Endothelial cell of umbilical vein (primary cell): Measurements from ENCODE around the gene RANBP1. TPM values are rescaled to one million over a fixed set of nuclear protein-coding genes. Genes with fewer than 3 reads are reported as not detected.

Experiments
- BruUV-seq: library from RNA; stranded (reverse); fragments of 400-500 nt; replicated peaks from 2 replicates; lab custom pipeline; 2021; lab: Mats Ljungman, UMichigan
- CTCF ChIA-PET: fragments of 300-600, 350-600 bp; sonication (Branson Sonifier 250); formaldehyde crosslinking; loops from one replicate; lab custom pipeline; 2021; ENCODE audit warnings: antibody characterized with exemption, inconsistent platforms; lab: Charles Lee
- POLR2A ChIA-PET: fragments of 300-600, 350-600 bp; sonication (Branson Sonifier 250); formaldehyde crosslinking; loops from one replicate; lab custom pipeline; 2021; ENCODE audit warnings: antibody characterized with exemption, inconsistent platforms; lab: Charles Lee
- DNase-seq: peaks from one replicate; pipeline ENCODE4 v3.0.0-alpha.2; 2011; ENCODE audit warnings: low read depth, low spot score
- FAIRE-seq: peaks from 2 replicates; lab custom pipeline; 2011; peaks lifted over from hg19 to GRCh38; lab: Jason Lieb, UNC
- H2AFZ ChIP-seq: 2 replicates; pipeline ENCODE4 v1.6.0; 2012; ENCODE audit warnings: low read depth, low read length, control low read depth, inconsistent platforms
- H3K27ac ChIP-seq: 2 replicates; pipeline ENCODE4 v1.5.1; 2011; ENCODE audit warnings: low read depth, mild to moderate bottlenecking, control low read depth, low read length, moderate library complexity; ENCODE audit not compliant: insufficient read depth
- H3K27me3 ChIP-seq, 2 experiments: 2 replicates each; pipeline versions ENCODE4 v1.6.0 to v1.6.1; 2011; ENCODE audit warnings: low read length in 2 of 2, mixed read lengths in 1 of 2; ENCODE audit not compliant: control insufficient read depth in 2 of 2, insufficient read depth in 2 of 2
- H3K36me3 ChIP-seq, 2 experiments: 2 replicates in 1 of 2; 3 replicates in 1 of 2; pipeline ENCODE4 v1.5.1; 2011; ENCODE audit warnings: low read length in 2 of 2, mild to moderate bottlenecking in 1 of 2, moderate library complexity in 1 of 2; ENCODE audit not compliant: control insufficient read depth in 2 of 2, insufficient read depth in 2 of 2; ENCODE audit errors: extremely low read depth in 1 of 2
- H3K4me1 ChIP-seq: 3 replicates; pipeline ENCODE4 v1.5.1; 2011; ENCODE audit warnings: mild to moderate bottlenecking, low read length; ENCODE audit not compliant: control insufficient read depth, insufficient read depth; ENCODE audit errors: extremely low read depth
- H3K4me2 ChIP-seq: 2 replicates; pipeline ENCODE4 v1.6.1; 2011; ENCODE audit warnings: low read length, control low read depth, mixed read lengths; ENCODE audit not compliant: insufficient read depth
- H3K4me3 ChIP-seq, 3 experiments: fragments of 200-600 bp in 1 of 3; sonication (generic), shearing (Covaris generic) in 1 of 3; replicated peaks in 1 of 3; 2 replicates each; pipeline ENCODE4 v1.5.1; 2011 to 2016; ENCODE audit warnings: control low read depth in 3 of 3, low read length in 3 of 3, mild to moderate bottlenecking in 2 of 3, inconsistent platforms in 1 of 3, low read depth in 1 of 3, moderate library complexity in 1 of 3; ENCODE audit not compliant: insufficient read depth in 1 of 3
- H3K79me2 ChIP-seq: 2 replicates; pipeline ENCODE4 v1.6.0; 2012; ENCODE audit warnings: low read length, inconsistent platforms; ENCODE audit not compliant: control insufficient read depth, insufficient read depth
- H3K9ac ChIP-seq: replicated peaks from 2 replicates; pipeline ENCODE3; 2011; ENCODE audit warnings: low read length, control low read depth; ENCODE audit not compliant: insufficient read depth; ENCODE audit errors: extremely low read depth
- H3K9me1 ChIP-seq: replicated peaks from 3 replicates; pipeline ENCODE4 v1.6.0; 2011; ENCODE audit warnings: mild to moderate bottlenecking, low read length; ENCODE audit not compliant: control insufficient read depth, insufficient read depth; ENCODE audit errors: extremely low read depth
- H3K9me3 ChIP-seq: replicated peaks from 2 replicates; pipeline ENCODE4 v1.5.1; 2012; ENCODE audit warnings: low read length, inconsistent platforms; ENCODE audit not compliant: control insufficient read depth, insufficient read depth
- H4K20me1 ChIP-seq: replicated peaks from 2 replicates; pipeline ENCODE3; 2011; ENCODE audit warnings: mild to moderate bottlenecking, low read length; ENCODE audit not compliant: control insufficient read depth, insufficient read depth; ENCODE audit errors: extremely low read depth
- CTCF ChIP-seq, 2 donors: IDR thresholded peaks; 1 replicate in 1 of 2; 2 replicates in 1 of 2; pipeline ENCODE4 v1.5.1; 2011; ENCODE audit warnings: low read length in 2 of 2, mild to moderate bottlenecking in 2 of 2, moderate library complexity in 2 of 2, control low read depth in 1 of 2, inconsistent platforms in 1 of 2, low read depth in 1 of 2; ENCODE audit not compliant: insufficient read depth in 1 of 2; ENCODE audit errors: extremely low read depth in 1 of 2
- EZH2 ChIP-seq: IDR thresholded peaks from 2 replicates; pipeline ENCODE4 v1.6.1; 2012; ENCODE audit warnings: borderline replicate concordance, low read depth, mild to moderate bottlenecking, moderate library complexity, low read length, inconsistent platforms; ENCODE audit not compliant: severe bottlenecking
- FOS ChIP-seq: IDR thresholded peaks from 2 replicates; pipeline ENCODE4 v1.6.1; 2011; ENCODE audit warnings: mild to moderate bottlenecking, low read length, moderate library complexity, borderline replicate concordance; ENCODE audit not compliant: insufficient read depth
- GATA2 ChIP-seq: IDR thresholded peaks from 2 replicates; pipeline ENCODE4 v1.7.0; 2011; ENCODE audit warnings: low read depth, mild to moderate bottlenecking, moderate library complexity, mixed read lengths, low read length; ENCODE audit not compliant: insufficient read length, insufficient read depth
- JUN ChIP-seq: IDR thresholded peaks from 2 replicates; pipeline ENCODE4 v1.6.1; 2011; ENCODE audit warnings: borderline replicate concordance, low read depth; ENCODE audit not compliant: insufficient read length, insufficient read depth
- MAX ChIP-seq: IDR thresholded peaks from 2 replicates; pipeline ENCODE4 v1.6.1; 2011; ENCODE audit not compliant: insufficient read depth, insufficient read length
- MYC ChIP-seq: IDR thresholded peaks from one replicate; pipeline ENCODE4 v1.6.1; 2011; ENCODE audit warnings: mild to moderate bottlenecking, low read depth, low read length
- POLR2A ChIP-seq: IDR thresholded peaks from 2 replicates; pipeline ENCODE4 v1.6.1; 2012; ENCODE audit warnings: low read depth, mild to moderate bottlenecking, control low read depth, low read length
- POLR2AphosphoS5 ChIP-seq: IDR thresholded peaks from 2 replicates; pipeline ENCODE4 v1.6.1; 2012; ENCODE audit warnings: low read depth, mild to moderate bottlenecking, control low read depth, low read length, moderate library complexity; ENCODE audit not compliant: insufficient read depth
- dilution Hi-C: fragments of 300-500 bp; cut with MboI; formaldehyde crosslinking; loops from one replicate; pipeline ENCODE4 v1.15.0; 2019; ENCODE audit warnings: low sequenced_read_pairs; ENCODE audit not compliant: extremely low pct_ligation_motif_present
- intact Hi-C: fragments of 100-400 bp; cut with micrococcal nuclease; formaldehyde crosslinking; loops from one replicate; pipeline ENCODE4 v1.10.0; 2022
- polyA plus RNA-seq, 4 experiments: library from polyadenylated mRNA; depleted of rRNA in 3 of 4; stranded (reverse) in 3 of 4; unstranded in 1 of 4; fragments of >200 nt; gene quantifications; 2 replicates each; pipeline versions ENCODE4 v1.2.1 to v1.2.3, GENCODE V29; 2011 to 2012; ENCODE audit warnings: missing spikeins in 1 of 4
- total RNA-seq: library from RNA; stranded (reverse); gene quantifications from 2 replicates; pipeline ENCODE4 v1.2.3, GENCODE V29; 2021

Gene RANBP1
- total and polyA plus RNA-seq, 2 donors (not counting 3 experiments of a cell fraction or from before 2014, with no cell fraction given) = 228 to 247 TPM

- H2AFZ ChIP-seq = no peak overlapping the region
- no peaks in the 10 kb centered on the region for H3K9me1 ChIP-seq
- H3K4me2 ChIP-seq = no peak overlapping the region
- dilution Hi-C loops (no loop called here), intact Hi-C loops (no loop called here)
- no TSS peak for BruUV-seq
- H4K20me1 ChIP-seq = no peaks in the 10 kb centered on the region
- H3K9ac ChIP-seq = no peak overlapping the region
- POLR2A ChIA-PET = no interaction called here
- DNase-seq (no peak), FAIRE-seq (no peak)
- CTCF ChIA-PET = no interaction called here
- H3K79me2 ChIP-seq = peaks cover 2% of the 10 kb centered on the region
- H3K4me3 ChIP-seq = no peak overlapping the region
- TF ChIP-seq EZH2 = no peak
- H3K4me1 ChIP-seq = no peaks in the 10 kb centered on the region
- no peaks in the 10 kb centered on the region for H3K9me3 ChIP-seq
- H3K36me3 ChIP-seq = peaks cover 3 to 18% of the 10 kb centered on the region in 2 experiments
- no peak overlapping the region for H3K27ac ChIP-seq
- H3K27me3 ChIP-seq = no peaks in the 10 kb centered on the region
These were observed 28.2 kb downstream of the RANBP1 start for GRCh38 chr22:20143883-20144665.

- CTCF ChIA-PET = no interaction called here
These were observed 29.4 kb downstream of the RANBP1 start for GRCh38 chr22:20145206-20145831.

More at GRCh38 chr22:20145206-20145831, 29.4 kb downstream of the RANBP1 start:
- no TSS peak for BruUV-seq
- Histone ChIP-seq H3K9ac (no peak overlapping the region), H3K9me3 (no peaks in the 10 kb centered on the region), H2AFZ (no peak overlapping the region), H3K4me2 (no peak overlapping the region), H3K36me3 (peaks cover 0 to 11% of the 10 kb centered on the region in 2 experiments), H4K20me1 (no peaks in the 10 kb centered on the region), H3K4me1 (no peaks in the 10 kb centered on the region), H3K27me3 (no peaks in the 10 kb centered on the region), H3K27ac (no peak overlapping the region), H3K9me1 (no peaks in the 10 kb centered on the region), H3K79me2 (no peaks in the 10 kb centered on the region), H3K4me3 (no peak overlapping the region)
- TF ChIP-seq CTCF (IDR thresholded peaks at IDR 0.05; ENCODE audit: extremely low read depth in 1 of 2, insufficient read depth in 1 of 2, low read depth in 1 of 2, low read length in 2 of 2) = no peak
- no peak for TF ChIP-seq EZH2
- no peak for TF ChIP-seq GATA2
- TF ChIP-seq FOS = no peak
- TF ChIP-seq POLR2AphosphoS5 = no peak
- no peak for TF ChIP-seq POLR2A
- TF ChIP-seq MAX = no peak
- TF ChIP-seq JUN = no peak
- TF ChIP-seq MYC = no peak
- POLR2A ChIA-PET = no interaction called here
- dilution Hi-C loops (no loop called here), intact Hi-C loops (no loop called here)
- FAIRE-seq = no peak
- no peak for DNase-seq
